HepG2 (cell line): ENCODE measurements around the gene CCDC9B. TPM values are rescaled to one million over a fixed set of nuclear protein-coding genes. Genes with fewer than 3 reads are reported as not detected.

Source experiments
- AHR ChIP-seq: IDR thresholded peaks from 2 replicates; pipeline ENCODE4 v1.6.1; 2018; ENCODE audit warnings: missing genetic modification reagents, missing compliant biosample characterization
- ATF3 ChIP-seq: sonication (generic); formaldehyde crosslinking; IDR thresholded peaks from 2 replicates; pipeline ENCODE4 v1.4.0; 2020; ENCODE audit warnings: missing genetic modification reagents
- BRCA1 ChIP-seq: sonication (generic); formaldehyde crosslinking; IDR thresholded peaks from 2 replicates; pipeline ENCODE4 v1.4.0; 2020; ENCODE audit warnings: missing genetic modification reagents
- ETV5 ChIP-seq: IDR thresholded peaks from 2 replicates; pipeline ENCODE4 v1.6.1; 2018; ENCODE audit warnings: missing biosample characterization, missing genetic modification reagents, inconsistent platforms, borderline replicate concordance
- HMGXB3 ChIP-seq: sonication (generic); formaldehyde crosslinking; IDR thresholded peaks from 2 replicates; pipeline ENCODE4 v1.4.0; 2020; ENCODE audit warnings: missing genetic modification reagents, borderline replicate concordance
- KLF16 ChIP-seq, 2 experiments: sonication (generic) in 1 of 2; formaldehyde crosslinking in 1 of 2; IDR thresholded peaks; 2 replicates each; pipeline versions ENCODE4 v1.6.1 to v1.8.0; 2016 to 2023; ENCODE audit warnings: missing genetic modification reagents in 2 of 2, missing compliant biosample characterization in 1 of 2
- NFAT5 ChIP-seq: sonication (generic); formaldehyde crosslinking; IDR thresholded peaks from 2 replicates; pipeline ENCODE4 v1.4.0; 2020; ENCODE audit warnings: missing genetic modification reagents
- REL ChIP-seq: sonication (generic); formaldehyde crosslinking; conservative IDR thresholded peaks from 2 replicates; pipeline ENCODE4 v1.8.0; 2022; ENCODE audit warnings: mild to moderate bottlenecking, missing genetic modification reagents, moderate library complexity
- SIN3A ChIP-seq: IDR thresholded peaks from 2 replicates; pipeline ENCODE4 v1.6.1; 2011; ENCODE audit warnings: low read depth, mild to moderate bottlenecking, control low read depth, low read length, borderline replicate concordance
- SNAPC2 ChIP-seq: sonication (generic); formaldehyde crosslinking; IDR thresholded peaks from 2 replicates; pipeline ENCODE4 v1.8.1; 2022; ENCODE audit warnings: mild to moderate bottlenecking, missing genetic modification reagents
- TEAD2 ChIP-seq: sonication (generic); formaldehyde crosslinking; IDR thresholded peaks from 2 replicates; pipeline ENCODE4 v1.9.0; 2021; ENCODE audit warnings: missing genetic modification reagents
- ZFP62 ChIP-seq: sonication (generic); formaldehyde crosslinking; IDR thresholded peaks from 2 replicates; pipeline ENCODE4 v1.4.0; 2020; ENCODE audit warnings: missing genetic modification reagents
- ZIK1 ChIP-seq: sonication (generic); formaldehyde crosslinking; IDR thresholded peaks from 2 replicates; pipeline ENCODE4 v1.5.0; 2020; ENCODE audit warnings: mild to moderate bottlenecking, low read depth, missing genetic modification reagents, borderline replicate concordance
- ZMYM3 ChIP-seq: sonication (generic); formaldehyde crosslinking; IDR thresholded peaks from 2 replicates; pipeline ENCODE4 v1.5.1; 2020; ENCODE audit warnings: mild to moderate bottlenecking, missing genetic modification reagents
- ZNF205 ChIP-seq: IDR thresholded peaks from 2 replicates; pipeline ENCODE4 v1.6.1; 2018; ENCODE audit warnings: missing biosample characterization, missing genetic modification reagents
- ZNF251 ChIP-seq: sonication (generic); formaldehyde crosslinking; IDR thresholded peaks from 2 replicates; pipeline ENCODE4 v1.9.0; 2021; ENCODE audit warnings: mild to moderate bottlenecking, missing genetic modification reagents
- polyA plus RNA-seq, 8 experiments: library from polyadenylated mRNA; depleted of rRNA in 3 of 8; stranded (reverse) in 7 of 8; unstranded in 1 of 8; fragments of >200 nt; fragmentation: Illumina TruSeq in 4 of 8; extraction: Trizol in 4 of 8; gene quantifications; 2 replicates each; pipeline versions ENCODE4 v1.2.1 to v1.2.3, GENCODE V29; 2011 to 2016; ENCODE audit warnings: low read depth in 4 of 8, missing spikeins in 1 of 8, mixed read lengths in 1 of 8; ENCODE audit not compliant: insufficient read depth in 1 of 8
- total RNA-seq, 5 experiments: library from RNA; depleted of rRNA; stranded (reverse); fragments of >200 nt; fragmentation: Illumina TruSeq; extraction: Trizol; gene quantifications; 2 replicates each; pipeline ENCODE4 v1.2.3, GENCODE V29; 2016; ENCODE audit warnings: low read depth in 1 of 5
- TF ChIP-seq, protein P1 (sequence below): sonication (generic); formaldehyde crosslinking; IDR thresholded peaks from 2 replicates; pipeline ENCODE4 v1.5.1; 2020; ENCODE audit warnings: mild to moderate bottlenecking, moderate library complexity, missing genetic modification reagents

Gene CCDC9B
- total and polyA plus RNA-seq, 2 of the 13 experiments (the other 11 are each of a cell fraction or from before 2014, with no cell fraction given), result 0.98 to 1.6 TPM

GRCh38 chr15:40367686-40368611 lies 27.2 kb upstream of the CCDC9B start (continued):
- TF ChIP-seq ETV5 (CRISPR knock-in tag) (peak; percentile 89), REL (CRISPR knock-in tag) (peak; percentile 94), SIN3A (no peak), ZIK1 (CRISPR knock-in tag) (peak; percentile 97), AHR (CRISPR knock-in tag) (peak; percentile 92; the same call in 1 of the 2 replicates), ZFP62 (CRISPR knock-in tag) (no peak), ATF3 (CRISPR knock-in tag) (peak; percentile 59; the same call in 1 of the 2 replicates), ZMYM3 (CRISPR knock-in tag) (no peak), HMGXB3 (peak; percentile 81; the same call in 1 of the 2 replicates), TEAD2 (CRISPR knock-in tag) (peak; percentile 99), NFAT5 (CRISPR knock-in tag) (peak; percentile 99), ZNF205 (peak; percentile 88), SNAPC2 (CRISPR knock-in tag) (peak; percentile 92), ZNF251 (CRISPR knock-in tag) (0 out of 2 replicates have a peak, but pooled peaks have one; percentile 61), KLF16 (CRISPR knock-in tag; IDR thresholded peaks at IDR 0.05) (peak in 1 of 2 experiments; percentile 81; a peak in 2 of 4 replicates), BRCA1 (CRISPR knock-in tag) (peak; percentile 78; the same call in 1 of the 2 replicates)
- TF ChIP-seq, protein P1, sequence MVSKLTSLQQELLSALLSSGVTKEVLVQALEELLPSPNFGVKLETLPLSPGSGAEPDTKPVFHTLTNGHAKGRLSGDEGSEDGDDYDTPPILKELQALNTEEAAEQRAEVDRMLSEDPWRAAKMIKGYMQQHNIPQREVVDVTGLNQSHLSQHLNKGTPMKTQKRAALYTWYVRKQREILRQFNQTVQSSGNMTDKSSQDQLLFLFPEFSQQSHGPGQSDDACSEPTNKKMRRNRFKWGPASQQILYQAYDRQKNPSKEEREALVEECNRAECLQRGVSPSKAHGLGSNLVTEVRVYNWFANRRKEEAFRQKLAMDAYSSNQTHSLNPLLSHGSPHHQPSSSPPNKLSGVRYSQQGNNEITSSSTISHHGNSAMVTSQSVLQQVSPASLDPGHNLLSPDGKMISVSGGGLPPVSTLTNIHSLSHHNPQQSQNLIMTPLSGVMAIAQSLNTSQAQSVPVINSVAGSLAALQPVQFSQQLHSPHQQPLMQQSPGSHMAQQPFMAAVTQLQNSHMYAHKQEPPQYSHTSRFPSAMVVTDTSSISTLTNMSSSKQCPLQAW (CRISPR knock-in tag), result 0 out of 2 replicates have a peak, but pooled peaks have one; percentile 40
